SIG-M5 (cell line): Measurements from ENCODE around the gene MGAM2.

Experiments
- DNase-seq: peaks from one replicate; lab custom pipeline; 2025; lab: John Stamatoyannopoulos, UW

MGAM2 gene

GRCh38 chr7:142176901-142177300, 65.4 kb downstream of the MGAM2 start:
- DNase-seq = peak; percentile 9

- DNase-seq = no peak
Observed at GRCh38 chr7:142177869-142178268, 66.4 kb downstream of the MGAM2 start.

- DNase-seq = no peak
Observed at GRCh38 chr7:142180426-142180825, 68.9 kb downstream of the MGAM2 start.

- DNase-seq = no peak
Observed at GRCh38 chr7:142181211-142181610, 69.7 kb downstream of the MGAM2 start.

GRCh38 chr7:142181966-142182365, 70.4 kb downstream of the MGAM2 start:
- no peak for DNase-seq

- no peak for DNase-seq
Observed at GRCh38 chr7:142185069-142185468, 73.6 kb downstream of the MGAM2 start.

GRCh38 chr7:142185801-142186200, 74.3 kb downstream of the MGAM2 start:
- no peak for DNase-seq

GRCh38 chr7:142188154-142188553, 76.6 kb downstream of the MGAM2 start:
- DNase-seq = no peak

GRCh38 chr7:142188846-142189245, 77.3 kb downstream of the MGAM2 start:
- DNase-seq = no peak

GRCh38 chr7:142194201-142194600, 82.7 kb downstream of the MGAM2 start:
- no peak for DNase-seq

GRCh38 chr7:142196066-142196840, 84.7 kb downstream of the MGAM2 start:
- no peak for DNase-seq

GRCh38 chr7:142200206-142200605, 88.7 kb downstream of the MGAM2 start:
- no peak for DNase-seq

- no peak for DNase-seq
Observed at GRCh38 chr7:142228537-142229104, 117.1 kb downstream of the MGAM2 start.

- no peak for DNase-seq
Observed at GRCh38 chr7:142231716-142232115, 120.2 kb downstream of the MGAM2 start.

GRCh38 chr7:142240546-142240945, 129.0 kb downstream of the MGAM2 start:
- no peak for DNase-seq

- DNase-seq = no peak
Observed at GRCh38 chr7:142243823-142244222, 132.3 kb downstream of the MGAM2 start.

GRCh38 chr7:142248166-142249160, 136.9 kb downstream of the MGAM2 start:
- no peak for DNase-seq

GRCh38 chr7:142249918-142250317, 138.4 kb downstream of the MGAM2 start:
- no peak for DNase-seq

- no peak for DNase-seq
Observed at GRCh38 chr7:142250705-142251104, 139.2 kb downstream of the MGAM2 start.

GRCh38 chr7:142257958-142258357, 146.4 kb downstream of the MGAM2 start, which contains the start of gene PRSS58:
Gene PRSS58 (minus strand): TSS chr7:142258058. CDS start chr7:142257707, 351 bp downstream.
- DNase-seq = no peak

GRCh38 chr7:142263598-142264380, 152.3 kb downstream of the MGAM2 start:
- DNase-seq = no peak
